ENCODE data around the gene FAM221A.

GRCh38 chr7:23698822-23699221 is 18.8 kb downstream of the FAM221A start:
- no peak for TF ChIP-seq CTCF (IDR thresholded peaks at IDR 0.05)
- TF ChIP-seq POLR2A (IDR thresholded peaks at IDR 0.05), result no peak
